GM18909 (cell line): Measurements from ENCODE around the gene SNW1.
"Not testable (repeated sequence)": the region's sequence is repeated elsewhere in the genome, so short reads cannot be mapped to it uniquely, and the experiment has no call there.

ENCODE experiments used
- ATAC-seq: cut with Tn5 transposase; IDR thresholded peaks from one replicate; pipeline ENCODE4 v1.9.1; 2021; ENCODE audit warnings: mild to moderate bottlenecking; ENCODE audit not compliant: unreplicated experiment, poor library complexity

Gene SNW1

DNA sequence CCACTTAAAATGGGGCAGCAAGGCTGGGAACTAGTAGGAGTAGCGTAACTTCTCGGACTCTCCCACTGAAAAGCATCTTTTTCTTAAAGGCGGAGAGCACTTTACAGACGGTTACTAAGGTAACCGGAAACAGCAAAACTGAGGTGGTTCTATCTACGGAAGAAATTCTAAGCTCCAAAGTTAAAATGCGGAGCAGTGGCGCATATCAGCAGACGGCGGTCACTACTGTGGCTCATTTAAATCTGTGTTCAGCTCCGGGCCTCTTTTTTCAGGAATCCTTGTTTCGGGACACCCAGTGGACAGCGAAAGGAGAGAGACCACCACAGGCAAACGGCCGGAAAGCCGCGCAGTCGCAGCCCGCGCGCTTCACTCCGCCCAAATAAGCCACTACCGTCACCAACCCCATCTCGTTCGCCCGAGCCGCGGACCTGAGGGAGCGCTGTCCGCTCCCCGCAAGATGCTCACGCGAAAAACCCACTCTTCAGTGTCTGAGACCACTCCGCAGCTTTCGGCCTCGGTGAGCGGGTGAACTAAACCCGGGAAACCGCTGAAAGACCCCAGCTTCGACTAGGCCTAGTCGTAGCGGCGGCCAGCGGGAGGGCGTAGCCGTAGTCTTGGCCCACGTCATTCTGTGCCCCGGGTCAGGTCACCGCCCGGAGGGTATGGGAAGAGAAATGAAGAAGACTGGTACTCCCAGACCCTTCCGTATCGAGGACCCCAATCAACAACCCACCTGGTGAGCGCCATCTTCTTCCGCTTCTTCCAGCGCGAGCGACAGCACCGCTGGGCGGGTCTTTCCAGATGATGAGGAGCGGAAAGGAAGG is at the start of gene SNW1:
SNW1 (minus strand) TSS at position 776 of the 824 bp plus-strand sequence; CDS start at position 747, 29 bp downstream.
- ATAC-seq = peak; percentile 92

DNA sequence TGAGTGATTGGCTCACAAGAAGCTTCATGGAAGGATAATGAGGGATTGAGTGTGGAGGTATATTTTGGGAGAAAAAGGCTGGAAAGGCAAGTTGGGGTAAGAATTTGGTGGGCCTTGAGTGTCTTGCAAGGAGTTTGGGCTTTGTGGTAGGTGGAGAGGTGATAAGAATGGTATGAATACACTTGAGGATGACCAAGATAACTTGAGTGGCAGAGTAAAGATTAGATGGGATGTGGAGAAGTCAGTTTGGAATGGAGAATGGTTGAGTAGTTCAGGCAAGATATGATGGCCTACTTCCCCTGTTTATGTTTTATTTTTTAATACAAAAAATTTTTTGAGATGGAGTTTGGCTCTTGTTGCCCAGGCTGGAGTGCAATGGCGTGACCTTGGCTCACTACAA is 48.1 kb upstream of the SNW1 start:
- ATAC-seq = no peak

- no peak for ATAC-seq
These were observed 47.3 kb upstream of the SNW1 start for GRCh38 chr14:77808250-77808649.

GRCh38 chr14:77805706-77806105 is 44.8 kb upstream of the SNW1 start:
- no peak for ATAC-seq

DNA sequence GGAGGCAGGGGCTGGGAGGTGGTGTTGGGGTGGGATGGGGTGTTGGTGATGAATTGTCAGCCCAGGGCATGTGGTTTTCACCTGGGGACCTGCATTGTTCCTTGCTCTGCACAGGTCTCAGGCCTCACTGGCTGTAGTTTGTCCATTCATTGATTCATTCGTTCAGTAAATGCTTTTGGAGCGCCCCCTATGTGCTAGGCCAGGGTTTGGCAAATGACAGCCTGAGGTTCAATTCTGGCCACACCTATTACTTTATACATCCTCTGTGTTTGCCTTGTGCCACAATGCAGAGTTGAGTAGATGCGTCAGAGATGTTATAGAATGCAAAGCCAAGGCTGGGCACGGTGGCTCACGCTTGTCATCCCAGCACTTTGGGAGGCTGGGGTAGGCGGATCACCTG is 43.6 kb upstream of the SNW1 start:
- no peak for ATAC-seq

DNA sequence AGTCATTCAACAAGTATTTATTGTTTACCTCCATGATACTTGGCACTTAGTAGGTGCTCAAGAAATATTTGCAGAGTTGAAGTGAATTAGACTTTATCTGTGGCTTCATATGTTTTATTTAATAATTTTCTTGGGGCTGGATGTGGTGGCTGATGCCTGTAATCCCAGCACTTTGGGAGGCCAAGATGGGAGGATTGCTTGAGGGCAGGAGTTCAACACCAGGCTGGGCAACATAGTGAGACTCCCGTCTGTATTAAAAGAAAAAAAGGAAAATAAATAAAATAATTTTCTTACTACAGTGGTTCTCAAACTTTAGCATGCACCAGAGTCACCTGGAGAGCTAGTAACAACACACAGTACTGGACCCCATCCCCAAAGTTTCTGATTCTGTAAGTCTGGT is 39.9 kb upstream of the SNW1 start:
- no peak for ATAC-seq

DNA sequence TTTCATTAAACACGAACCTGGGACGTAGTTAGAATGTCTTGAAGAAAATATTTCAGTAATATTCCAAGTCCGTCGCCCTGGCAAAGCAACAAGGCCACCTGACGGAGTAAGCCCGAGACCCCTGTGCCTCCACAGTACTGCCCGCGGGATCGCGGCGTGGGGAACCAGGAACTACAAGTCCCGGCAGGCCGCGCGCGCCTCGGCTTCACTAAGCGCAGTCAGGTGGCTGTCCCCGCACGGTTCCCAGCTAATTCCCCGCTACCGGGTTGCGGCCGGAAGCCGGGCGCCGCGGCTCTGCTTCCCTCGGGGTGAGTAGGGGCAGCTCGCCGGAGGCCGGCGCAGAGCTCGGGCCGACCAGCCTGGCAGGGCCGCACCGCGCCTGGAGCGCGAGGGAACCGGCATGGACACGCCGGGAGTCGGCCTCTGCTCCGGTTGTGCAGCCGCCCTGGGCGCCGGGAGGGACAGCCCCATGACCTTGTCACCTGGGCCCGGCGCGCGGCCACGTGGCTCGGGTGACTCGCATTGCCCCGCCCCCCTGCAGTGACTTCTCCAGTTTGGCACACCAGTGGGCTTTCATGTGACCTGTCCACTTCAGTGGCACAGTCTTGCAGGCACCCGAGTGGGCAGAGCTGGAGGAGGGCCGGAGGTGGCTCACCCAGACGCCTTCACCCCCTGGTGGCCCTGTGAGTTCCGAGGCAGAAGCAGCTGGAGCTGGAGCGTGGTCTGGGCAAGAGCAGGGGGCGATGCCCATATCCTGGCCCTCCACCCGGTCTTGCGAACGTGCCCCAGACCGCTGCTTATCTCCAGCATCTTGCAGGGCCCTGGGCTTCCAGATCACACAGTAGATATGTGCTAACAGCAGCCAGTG is 39.1 kb upstream of the SNW1 start, which contains the start of gene ADCK1:
ADCK1 (plus strand) TSS at position 247 of the 868 bp plus-strand sequence. CDS start 18,870 bp downstream, outside the sequence.
- peak; percentile 97 for ATAC-seq

- ATAC-seq = peak; percentile 1
These were observed 38.5 kb upstream of the SNW1 start for GRCh38 chr14:77799456-77799855.

GRCh38 chr14:77794357-77794756 is 33.4 kb upstream of the SNW1 start:
- no peak for ATAC-seq

DNA sequence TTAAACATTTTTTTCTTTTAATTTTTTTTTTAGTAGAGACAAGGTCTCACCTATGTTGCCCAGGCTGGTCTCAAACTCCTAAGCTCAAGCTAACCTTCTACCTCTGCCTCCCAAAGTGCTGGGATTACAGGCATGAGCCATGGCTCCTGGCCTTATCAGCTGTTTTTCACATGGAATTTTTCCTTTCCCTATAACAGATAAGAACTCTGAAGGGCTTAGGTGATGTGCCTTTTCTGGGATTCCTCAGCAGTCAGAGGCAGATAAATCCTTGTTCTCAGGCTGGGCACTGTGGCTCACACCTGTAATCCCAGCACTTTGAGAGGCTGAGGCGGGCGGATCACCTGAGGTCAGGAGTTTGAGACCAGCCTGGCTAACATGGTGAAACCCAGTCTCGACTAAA is 32.3 kb upstream of the SNW1 start:
- not testable (repeated sequence) for ATAC-seq

- no peak for ATAC-seq
These were observed 30.3 kb upstream of the SNW1 start for GRCh38 chr14:77791225-77791600.

GRCh38 chr14:77790566-77791224 is 29.7 kb upstream of the SNW1 start:
- no peak for ATAC-seq

GRCh38 chr14:77786148-77786547 is 25.2 kb upstream of the SNW1 start:
- ATAC-seq = no peak

DNA sequence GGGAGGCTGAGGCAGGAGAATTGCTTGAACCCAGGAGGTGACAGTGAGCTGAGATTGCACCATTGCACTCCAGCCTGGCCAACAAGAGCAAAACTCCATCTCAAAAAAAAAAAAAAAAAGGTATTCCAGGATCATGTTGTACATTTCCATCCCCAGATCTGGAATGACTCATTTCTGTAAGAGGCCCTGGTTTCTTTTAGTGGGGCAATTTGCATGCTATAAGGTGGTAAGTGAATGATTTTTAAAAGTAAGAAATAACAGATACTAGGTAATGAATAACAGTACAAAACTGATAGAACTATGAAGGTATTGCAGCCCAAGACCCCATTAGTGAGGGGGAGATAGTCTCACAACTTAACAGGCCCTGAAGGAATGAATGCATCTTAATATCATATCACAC is 21.2 kb upstream of the SNW1 start:
- peak; percentile 65 for ATAC-seq

- not testable (repeated sequence) for ATAC-seq
These were observed 13.0 kb upstream of the SNW1 start for GRCh38 chr14:77773966-77774365.

GRCh38 chr14:77768442-77769069 is 7.6 kb upstream of the SNW1 start:
- ATAC-seq = not testable (repeated sequence)

GRCh38 chr14:77763978-77764377 is 3.0 kb upstream of the SNW1 start:
- no peak for ATAC-seq

GRCh38 chr14:77763316-77763715 is 2.4 kb upstream of the SNW1 start:
- ATAC-seq = no peak

- peak; percentile 22 for ATAC-seq
These were observed 412 bp upstream of the SNW1 start for GRCh38 chr14:77761205-77761931.
